ENCODE measurements around the gene IGSF23. TPM values are rescaled to one million over a fixed set of nuclear protein-coding genes. Genes with fewer than 3 reads are reported as not detected.
"Not testable (repeated sequence)": the region's sequence is repeated elsewhere in the genome, so short reads cannot be mapped to it uniquely, and the experiment has no call there.

The IGSF23 gene
- total RNA-seq, 1 donor from 2014 or later, result not detected

- DNase-seq (ENCODE audit: low read depth in 2 of 2), result no peak
Observed at GRCh38 chr19:44663996-44664395, 50.6 kb downstream of the IGSF23 start.

GRCh38 chr19:44664976-44665375 lies 51.6 kb downstream of the IGSF23 start:
- no peak for DNase-seq (ENCODE audit: low read depth in 2 of 2)

DNA sequence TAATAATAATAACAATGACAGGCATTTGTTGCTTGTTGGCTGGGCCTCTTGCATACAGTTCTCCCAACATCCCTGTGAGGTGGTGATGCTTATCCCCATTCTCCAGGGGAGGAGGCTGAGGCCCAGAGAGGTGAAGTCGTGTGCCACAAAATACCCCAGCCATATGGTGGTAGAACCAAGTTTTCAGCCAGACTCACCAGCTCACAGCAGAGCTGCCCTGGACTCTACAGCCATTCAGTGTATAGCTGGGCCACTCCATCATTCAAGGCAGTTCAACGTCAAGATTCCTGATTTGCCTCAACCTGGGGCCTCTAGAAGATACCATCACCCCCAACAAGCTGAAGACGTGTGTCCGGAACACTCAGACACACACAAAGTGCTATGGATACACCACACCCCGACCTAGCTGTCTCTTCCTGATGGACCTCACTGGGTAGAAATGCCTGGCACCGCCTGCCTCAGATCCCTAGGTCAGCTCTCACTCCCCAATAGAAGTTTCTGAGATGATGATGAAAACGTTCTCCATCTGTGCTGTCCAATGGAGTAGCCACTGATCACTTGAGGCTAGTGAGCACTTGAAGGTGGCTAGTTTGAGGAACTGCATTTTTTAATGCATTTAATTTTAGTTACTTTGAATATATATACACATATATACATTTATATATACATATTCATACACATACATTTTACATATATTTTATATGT lies 53.6 kb downstream of the IGSF23 start:
- DNase-seq (ENCODE audit: low read depth in 2 of 2), result no peak

DNA sequence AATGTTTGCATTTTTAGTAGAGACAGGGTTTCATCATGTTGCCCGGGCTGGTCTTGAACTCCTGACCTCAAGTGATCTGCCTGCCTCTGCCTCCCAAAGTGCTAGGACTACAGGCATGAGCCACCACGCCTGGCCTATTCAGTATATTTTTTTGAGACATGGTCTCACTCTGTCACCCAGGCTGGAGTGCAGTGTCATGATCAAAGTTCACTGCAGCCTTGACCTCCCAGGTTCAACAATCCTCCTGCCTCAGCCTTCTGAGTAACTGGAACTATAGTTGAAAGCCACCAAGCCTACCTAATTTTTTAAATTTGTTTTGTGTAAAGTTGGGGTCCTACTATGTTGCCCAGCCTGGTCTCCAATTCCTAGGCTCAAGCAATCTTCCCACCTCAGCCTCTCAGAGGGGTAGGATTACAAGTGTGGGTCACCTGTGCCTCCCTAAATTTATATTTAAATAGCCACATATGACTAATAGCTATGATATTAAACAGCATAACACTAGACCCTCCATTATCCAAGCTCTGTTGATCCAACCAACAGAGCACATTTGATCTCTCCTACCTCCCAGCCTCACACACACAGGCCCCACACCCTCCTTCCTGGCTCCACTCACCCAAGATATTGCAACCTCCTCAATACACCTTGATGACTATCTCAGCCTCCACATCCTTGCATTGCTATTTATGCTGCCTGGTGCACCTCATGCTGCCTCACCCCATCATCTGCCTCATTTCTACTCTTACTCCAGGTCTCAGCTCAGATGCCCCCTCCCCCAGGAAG lies 55.8 kb downstream of the IGSF23 start:
- no peak for DNase-seq (ENCODE audit: low read depth in 2 of 2)

GRCh38 chr19:44670027-44670426 lies 56.7 kb downstream of the IGSF23 start:
- DNase-seq (ENCODE audit: low read depth in 2 of 2), result not testable (repeated sequence)

DNA sequence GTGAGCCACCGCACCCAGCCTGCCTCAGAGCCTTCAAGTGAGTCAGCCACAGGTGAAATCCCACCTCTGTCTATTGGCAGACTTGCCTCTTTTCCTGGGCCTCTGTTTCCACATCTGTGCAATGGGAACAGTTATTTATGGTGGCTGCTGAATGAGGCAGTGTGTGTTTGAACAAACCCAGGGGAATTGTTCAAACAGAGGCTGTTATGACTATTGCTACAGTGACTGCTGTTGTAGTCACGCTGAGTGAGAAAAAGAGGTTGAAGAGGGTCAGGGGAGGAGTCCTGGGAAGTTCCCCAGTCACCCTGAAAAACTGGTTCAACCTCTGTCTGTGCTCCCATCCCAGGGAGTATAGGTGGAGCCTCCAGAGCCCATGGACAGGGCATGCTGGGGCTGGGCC lies 58.0 kb downstream of the IGSF23 start, which contains the start of gene CEACAM19:
TSS of gene CEACAM19 (plus strand) at position 83 of the 400 bp plus-strand sequence. CDS start 450 bp downstream, outside the sequence.
- no peak for DNase-seq (ENCODE audit: low read depth in 2 of 2)

- DNase-seq (ENCODE audit: low read depth in 2 of 2), result no peak
Observed at GRCh38 chr19:44672226-44672625, 58.9 kb downstream of the IGSF23 start.

DNA sequence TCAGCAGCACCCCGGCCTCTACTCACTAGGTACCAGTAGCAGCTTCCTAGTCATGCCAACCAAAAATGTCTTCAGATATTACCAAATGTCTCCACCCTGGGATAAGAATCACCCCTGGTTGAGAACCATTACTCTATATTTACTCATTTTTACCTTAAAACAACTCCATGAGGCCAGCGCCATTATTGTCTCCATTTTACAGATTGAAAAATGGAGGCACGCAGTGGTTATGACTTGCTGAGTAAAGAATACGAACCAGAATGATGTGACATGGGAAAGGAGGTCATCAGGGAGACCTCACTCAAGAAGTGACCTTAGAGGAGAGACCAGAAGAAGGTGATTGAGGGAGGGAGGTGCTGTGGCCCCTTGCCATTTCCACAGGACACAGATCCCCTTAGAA lies 60.1 kb downstream of the IGSF23 start:
- DNase-seq (ENCODE audit: low read depth in 2 of 2), result no peak

DNA sequence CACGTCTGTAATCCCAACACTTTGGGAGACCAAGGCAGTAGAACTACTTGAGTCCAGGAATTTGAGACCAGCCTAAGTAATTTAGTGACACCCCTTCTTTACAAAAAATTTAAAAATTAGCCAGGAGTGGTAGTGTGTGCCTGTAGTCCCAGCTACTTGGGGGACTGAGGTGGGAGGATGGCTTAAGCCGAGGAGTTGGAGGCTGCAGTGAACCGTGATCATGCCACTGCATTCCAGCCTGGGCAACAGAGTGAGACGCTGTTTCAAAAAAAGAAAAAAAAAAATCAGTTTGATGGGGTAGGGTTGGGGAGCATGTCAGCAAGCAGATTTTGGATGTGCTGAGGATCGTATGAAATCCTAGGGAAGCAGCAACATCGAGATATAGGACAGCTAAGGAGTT lies 62.2 kb downstream of the IGSF23 start:
- no peak for DNase-seq (ENCODE audit: low read depth in 2 of 2)

GRCh38 chr19:44677019-44677811 lies 63.9 kb downstream of the IGSF23 start:
- DNase-seq (ENCODE audit: low read depth in 2 of 2), result peak in 1 of 2 donors; percentile 53

- no peak for DNase-seq (ENCODE audit: low read depth in 2 of 2)
Observed at GRCh38 chr19:44680536-44680935, 67.2 kb downstream of the IGSF23 start.

DNA sequence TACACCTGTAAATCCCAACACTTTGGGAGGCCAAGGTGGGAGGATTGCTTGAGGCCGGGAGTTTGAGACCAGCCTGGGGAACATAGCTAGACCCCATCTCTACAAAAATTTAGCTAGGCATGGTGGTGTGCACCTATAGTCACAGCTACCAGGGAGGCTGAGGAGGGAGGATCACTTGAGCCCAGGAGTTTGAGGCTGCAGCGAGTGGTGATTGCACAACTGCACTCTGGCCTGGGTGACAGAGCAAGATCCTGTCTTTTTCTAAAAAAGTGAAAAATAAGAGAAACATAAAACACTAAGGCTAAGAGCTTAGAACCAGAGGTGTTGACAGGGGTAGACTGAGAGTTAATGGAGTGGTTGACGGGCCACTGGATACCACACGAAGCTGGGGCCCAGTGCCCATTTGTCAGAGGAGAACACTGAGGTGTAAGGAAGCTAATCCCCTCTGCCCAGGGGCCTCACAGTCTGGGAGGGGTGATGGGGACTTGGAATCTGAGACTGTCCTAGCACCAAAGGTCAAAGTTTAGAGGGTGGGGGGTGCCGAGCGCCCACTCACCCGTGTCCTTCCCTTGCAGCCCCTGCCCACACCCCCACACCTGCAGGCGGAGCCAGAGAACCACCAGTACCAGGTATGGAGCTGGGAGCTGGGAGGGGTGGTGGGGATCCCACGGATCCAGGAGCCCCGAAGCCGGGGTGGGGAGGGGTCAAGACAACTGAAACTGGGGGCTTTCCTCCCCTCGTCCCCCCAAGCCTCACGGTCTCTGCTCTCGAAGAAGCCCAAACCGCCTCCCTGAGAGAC lies 68.8 kb downstream of the IGSF23 start:
- no peak for DNase-seq (ENCODE audit: low read depth in 2 of 2)

- no peak for DNase-seq (ENCODE audit: low read depth in 2 of 2)
Observed at GRCh38 chr19:44682807-44683206, 69.4 kb downstream of the IGSF23 start.

DNA sequence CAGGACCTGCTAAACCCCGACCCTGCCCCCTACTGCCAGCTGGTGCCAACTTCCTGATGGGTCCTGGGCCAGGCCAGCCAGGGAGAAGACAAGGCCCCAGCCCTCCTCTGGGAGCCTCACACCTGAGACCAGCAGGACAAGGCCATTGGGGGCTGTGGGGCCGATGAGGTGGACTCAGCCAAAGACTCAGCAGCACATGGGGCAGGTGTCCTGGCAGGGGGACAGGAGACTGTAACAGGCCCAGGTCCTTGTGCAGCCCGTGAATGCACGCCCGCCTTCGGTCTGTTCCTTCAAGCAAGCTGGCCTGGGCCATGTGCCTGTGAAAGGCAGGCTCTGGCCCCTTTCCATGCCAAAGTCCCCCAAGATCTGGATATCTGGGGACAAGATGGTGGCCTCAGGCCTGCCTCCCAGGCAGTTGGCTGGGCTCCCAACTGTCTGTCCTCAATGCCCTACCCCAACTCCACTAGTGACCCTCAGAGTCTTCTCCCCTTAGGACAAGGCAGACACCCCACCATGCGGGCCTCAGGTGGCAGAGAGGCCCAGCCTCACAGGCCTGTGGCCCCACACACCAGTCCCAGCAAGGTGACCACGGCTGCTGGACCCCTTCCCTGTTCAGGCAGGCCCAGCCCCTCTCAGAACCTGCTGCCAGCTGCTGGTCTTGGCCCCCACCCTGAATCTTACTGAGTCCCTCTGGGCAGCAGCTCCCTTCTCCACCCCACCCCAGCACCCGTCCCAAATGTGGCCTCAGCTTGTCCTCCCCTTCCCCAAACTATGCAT lies 70.3 kb downstream of the IGSF23 start:
- DNase-seq (ENCODE audit: low read depth in 2 of 2), result no peak

DNA sequence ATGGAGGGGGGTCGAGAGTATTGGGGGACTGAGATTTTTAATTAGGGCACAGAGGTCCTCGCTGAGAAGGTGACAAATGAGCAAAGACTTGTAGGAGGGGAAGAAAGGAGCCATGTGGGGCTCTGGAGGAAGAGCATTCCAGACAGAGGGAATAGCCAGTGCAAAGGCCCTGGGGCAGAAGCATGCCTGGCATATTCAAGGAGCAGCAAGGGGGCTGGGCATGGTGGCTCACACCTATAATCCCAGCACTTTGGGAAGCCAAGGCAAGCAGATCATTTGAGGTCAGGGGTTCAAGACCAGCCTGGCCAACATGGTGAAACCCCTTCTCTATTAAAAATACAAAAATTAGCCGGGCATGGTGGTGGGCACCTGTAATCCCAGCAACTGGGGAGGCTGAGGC lies 71.0 kb downstream of the IGSF23 start:
- DNase-seq (ENCODE audit: low read depth in 2 of 2), result not testable (repeated sequence)

DNA sequence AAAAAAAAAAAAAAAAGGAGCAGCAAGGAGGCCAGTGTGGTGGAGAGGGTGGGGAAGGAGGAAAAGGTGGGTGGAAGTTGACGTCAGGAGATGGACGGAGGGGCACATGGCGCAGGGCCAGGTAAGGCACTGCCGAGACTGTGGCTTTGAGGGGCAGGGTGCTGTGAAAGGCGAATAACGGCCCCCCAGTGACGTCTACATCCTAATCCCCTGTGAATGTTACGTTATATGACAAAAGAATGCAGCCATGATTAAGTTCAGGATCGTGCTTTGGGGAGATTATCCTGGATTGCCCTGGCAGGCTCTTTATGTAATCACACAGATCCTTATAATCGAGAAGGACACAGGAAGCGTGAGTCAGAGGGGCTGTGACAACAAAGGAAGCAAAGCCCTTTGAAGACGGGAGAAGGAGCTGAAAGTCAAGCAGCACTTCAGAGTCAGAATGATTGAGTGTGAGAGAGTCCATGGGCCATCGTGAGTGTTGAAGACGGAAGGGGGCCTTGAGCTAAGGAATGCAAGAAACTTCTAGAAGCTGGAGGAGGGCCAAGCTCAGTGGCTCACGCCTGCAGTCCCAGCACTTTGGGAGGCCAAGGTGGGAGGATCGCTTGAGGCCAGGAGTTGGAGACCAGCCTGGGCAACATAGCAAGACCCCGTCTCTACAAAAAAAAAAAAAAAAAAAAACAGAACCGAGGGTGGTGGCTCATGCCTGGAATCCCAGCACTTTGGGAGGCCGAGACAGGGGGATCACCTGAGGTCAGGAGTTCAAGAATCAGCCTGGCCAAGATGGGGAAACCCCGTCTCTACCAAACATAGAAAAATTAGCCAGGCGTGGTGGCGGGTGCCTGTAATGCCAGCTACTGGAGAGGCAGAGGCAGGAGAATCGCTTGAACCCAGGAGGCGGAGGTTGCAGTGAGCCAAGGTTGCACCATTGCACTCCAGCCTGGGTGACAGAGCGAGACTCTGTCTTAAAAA lies 71.8 kb downstream of the IGSF23 start:
- peak; percentile 23 to 99 for DNase-seq (ENCODE audit: low read depth in 2 of 2)

DNA sequence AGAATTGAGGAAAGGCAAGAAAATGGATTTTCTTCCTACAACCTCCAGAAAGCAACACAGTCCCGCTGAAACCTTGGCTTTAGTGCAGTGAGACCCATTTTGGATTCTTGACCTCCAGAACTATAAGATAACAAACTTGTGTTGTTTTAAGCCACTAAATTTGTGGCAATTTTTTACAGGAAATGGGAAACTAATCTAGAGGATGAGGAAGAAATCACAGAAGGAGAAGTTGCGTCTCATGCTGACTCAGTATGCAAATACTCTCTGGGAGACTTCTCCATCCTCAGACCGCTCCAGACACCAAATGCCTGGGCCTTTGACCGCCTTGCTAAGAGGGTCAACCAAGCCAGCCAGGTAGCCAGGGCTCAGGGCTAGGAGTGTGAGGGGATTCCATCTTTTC lies 72.5 kb downstream of the IGSF23 start:
- peak in 1 of 2 donors; percentile 80 for DNase-seq (ENCODE audit: low read depth in 2 of 2)
